Measurements from ENCODE around the gene LMTK2.

Gene LMTK2

DNA sequence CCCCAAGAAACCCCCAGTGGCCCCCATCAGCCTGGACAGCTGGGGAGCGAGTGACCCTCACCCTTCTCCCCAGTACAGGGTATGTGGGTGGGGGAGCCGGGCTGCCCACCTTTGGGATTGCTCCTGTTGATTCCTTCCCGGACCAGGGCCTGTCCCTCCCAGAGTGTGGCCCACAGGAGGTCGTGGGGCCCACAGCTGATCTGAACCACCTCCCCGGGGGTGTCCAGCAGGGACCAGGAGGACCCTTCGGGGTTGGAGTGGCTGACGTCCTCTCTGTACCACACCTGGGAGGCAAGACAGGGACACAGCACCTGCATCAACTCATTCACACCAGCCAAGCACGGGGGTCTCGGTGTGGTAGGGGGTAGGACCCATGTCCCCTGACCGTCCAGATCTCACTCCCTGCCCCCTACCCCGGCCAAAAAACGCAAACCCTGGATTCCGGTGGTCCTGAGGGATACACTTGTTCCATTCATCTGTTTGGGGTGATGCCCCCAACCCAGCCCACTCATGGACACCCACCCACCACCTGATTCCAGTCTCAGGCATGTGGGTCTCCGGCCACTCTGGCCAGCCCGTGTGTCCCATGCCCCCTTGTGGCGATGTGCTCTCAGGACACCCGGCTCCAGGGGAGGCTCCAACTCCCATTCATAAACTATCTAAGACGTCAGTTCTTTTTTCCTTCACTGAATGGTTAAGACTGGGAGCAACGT is 134.5 kb downstream of the LMTK2 start:
- no peak for DNase-seq

DNA sequence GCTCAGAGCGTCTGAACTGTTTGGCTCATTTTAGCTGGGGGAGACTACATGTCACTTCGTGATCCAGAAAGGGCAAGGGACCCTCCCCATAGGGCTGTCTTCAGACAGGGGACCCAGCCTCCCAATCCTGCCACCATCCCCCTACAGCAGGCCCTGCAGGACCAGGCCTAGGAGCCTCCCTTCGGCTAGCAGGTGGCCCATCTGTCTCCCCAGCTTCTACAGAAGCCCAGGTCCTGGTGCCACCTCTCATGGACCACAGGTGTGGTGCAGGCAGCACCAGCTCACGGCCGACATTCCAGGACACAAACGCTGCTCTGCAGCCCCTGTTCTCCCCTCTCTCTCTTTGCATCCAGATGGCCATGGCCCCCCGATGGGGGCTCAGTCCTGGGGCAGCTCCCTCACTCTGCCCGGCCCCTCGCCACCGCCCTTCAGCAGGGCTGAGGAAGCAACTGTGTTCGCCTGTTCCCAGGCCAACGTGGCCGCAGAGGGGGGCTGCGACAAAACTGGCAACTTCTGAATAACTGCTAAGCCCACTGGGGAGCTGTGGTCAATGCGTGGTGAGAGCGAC is 135.1 kb downstream of the LMTK2 start:
- no peak for DNase-seq

GRCh38 chr7:98242342-98242741 is 135.7 kb downstream of the LMTK2 start:
- DNase-seq, result no peak

- DNase-seq, result no peak
Measured at GRCh38 chr7:98242934-98243333, 136.3 kb downstream of the LMTK2 start.

DNA sequence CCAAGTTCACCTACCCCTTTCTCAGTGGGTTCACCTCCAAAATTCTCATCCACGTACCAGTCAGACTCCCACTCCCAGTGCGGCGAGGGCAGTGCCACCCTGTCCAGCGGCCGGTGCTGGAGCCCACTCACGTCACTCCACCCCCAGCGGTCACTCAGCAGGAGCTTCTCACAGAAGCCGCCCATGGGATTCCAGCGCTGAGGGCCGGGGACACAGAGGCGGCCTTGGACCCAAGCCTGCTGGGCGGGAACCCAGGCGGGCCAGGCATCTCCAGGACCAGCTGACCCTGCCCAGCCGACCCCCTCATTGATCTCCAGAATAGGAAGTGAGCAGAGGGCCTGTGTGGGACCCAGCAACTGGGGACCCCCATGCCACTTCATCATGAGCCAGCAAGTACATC is 138.2 kb downstream of the LMTK2 start:
- no peak for DNase-seq

GRCh38 chr7:98248156-98248555 is 141.5 kb downstream of the LMTK2 start:
- DNase-seq, result no peak

GRCh38 chr7:98249106-98249505 is 142.4 kb downstream of the LMTK2 start:
- DNase-seq, result no peak

DNA sequence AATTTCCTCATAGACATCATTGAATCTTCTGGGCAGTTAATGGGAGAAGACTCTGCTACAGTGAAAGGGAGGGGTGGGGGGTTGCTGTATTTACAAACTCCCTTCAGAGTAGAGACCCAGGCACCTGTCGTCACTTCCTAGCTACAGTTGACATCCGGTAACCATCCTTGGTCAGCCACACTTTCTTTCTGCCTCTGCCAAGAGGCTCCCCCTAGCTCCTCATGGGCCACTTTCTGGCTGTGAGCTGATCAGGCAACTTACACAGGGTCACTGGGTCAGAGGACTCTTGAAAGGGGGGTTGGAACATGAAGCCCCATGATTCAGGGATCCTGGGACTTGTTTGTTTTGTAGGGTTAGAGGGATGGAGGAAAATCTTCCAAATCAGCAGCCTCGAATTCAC is 144.1 kb downstream of the LMTK2 start:
- peak; percentile 27 for DNase-seq

- DNase-seq, result peak; percentile 17
Measured at GRCh38 chr7:98251231-98251600, 144.6 kb downstream of the LMTK2 start.

DNA sequence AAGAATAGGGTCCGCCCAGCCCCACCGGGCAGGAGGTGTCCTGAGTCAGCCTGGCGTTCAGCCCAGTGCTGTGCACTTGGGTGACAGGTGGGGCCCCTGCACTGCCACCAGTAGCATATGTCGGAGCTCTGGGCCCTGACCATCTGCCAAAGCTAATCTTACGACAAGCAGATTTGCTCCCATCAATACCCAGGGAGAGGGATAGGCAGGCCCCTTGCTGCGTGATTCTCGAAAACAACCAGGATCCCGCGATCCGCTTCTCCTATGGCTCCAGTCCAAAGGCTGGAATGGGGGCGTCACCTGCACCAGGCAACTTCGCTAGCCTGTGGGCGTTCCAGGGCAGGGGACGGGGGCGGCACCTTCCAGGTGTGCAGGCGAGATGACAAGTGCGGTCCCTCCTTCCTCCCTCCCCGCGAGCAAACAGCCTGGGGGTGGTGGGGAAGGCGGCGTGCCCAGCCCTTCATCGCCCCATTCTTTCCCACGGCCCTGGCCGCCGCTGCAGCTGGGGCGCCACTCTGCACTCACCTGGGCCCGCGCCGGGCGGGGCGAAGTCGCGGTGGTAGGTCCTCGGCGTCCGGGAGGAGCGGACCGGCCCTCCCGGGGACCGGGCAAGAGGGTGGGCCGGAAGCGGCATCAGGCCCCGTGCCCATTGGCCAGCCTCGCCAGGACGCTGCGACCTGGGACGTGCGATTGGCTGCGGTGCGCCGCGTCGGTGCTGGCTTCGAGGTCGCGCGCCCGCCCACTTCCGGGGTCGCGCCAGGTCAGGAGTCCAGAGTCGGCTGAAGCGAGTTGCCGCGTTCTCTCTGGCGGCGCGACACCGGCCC is 145.2 kb downstream of the LMTK2 start, which contains the start of gene TECPR1:
Gene TECPR1, minus strand, starts transcription at position 632 of the 824 bp plus-strand sequence. CDS start 6,086 bp downstream, outside the sequence.
- DNase-seq, result peak; percentile 86

- no peak for DNase-seq
Measured at GRCh38 chr7:98252425-98253054, 145.9 kb downstream of the LMTK2 start.

- no peak for DNase-seq
Measured at GRCh38 chr7:98254516-98254915, 147.9 kb downstream of the LMTK2 start.

DNA sequence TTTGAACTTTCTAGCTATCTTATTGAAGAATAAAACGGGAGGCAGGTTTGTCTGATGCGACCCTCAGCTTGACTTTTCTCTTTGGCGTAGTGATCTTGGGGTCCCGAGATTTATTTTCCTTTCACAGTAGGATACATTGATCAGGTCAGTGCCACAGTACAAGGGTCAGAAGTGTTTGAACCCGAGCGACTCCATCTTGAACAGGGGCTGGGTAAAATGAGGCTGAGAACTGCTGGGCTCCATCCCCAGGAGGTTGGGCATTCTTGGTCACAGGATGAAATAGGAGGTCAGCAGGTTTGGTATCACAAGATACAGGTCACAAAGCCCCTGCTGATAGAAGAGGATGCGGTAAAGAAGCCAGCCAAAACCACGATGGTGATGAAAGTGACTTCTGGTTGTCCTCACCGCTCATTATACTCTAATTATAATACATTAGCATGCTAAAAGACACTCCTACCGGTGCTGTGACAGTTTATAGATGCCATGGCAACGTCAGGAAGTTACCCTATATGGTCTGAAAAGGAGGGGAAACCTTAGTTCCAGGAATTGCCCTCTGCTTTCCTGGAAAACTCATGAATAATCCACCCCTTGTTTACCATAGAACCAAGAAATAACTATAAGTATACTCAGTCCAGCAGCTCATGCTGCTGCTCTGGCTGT is 148.4 kb downstream of the LMTK2 start:
- DNase-seq, result no peak

DNA sequence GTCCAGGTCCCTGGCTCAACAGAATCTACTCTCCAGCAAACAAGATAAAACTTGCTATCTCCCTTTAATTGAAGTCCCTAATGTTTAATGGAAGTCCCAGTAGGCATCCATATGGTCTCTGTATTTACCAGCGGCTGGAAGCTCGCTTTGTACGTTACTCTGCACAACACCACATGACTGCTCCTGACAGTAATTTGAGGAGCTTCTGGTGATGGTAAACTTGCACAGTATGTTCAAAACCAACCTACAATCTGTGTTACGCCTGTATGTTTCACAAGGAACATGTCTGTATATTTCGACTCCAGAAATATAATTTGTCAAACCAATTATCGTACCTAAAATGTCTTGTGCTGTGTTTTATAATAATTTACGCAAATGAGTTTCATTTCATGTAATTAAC is 149.8 kb downstream of the LMTK2 start:
- no peak for DNase-seq

- no peak for DNase-seq
Measured at GRCh38 chr7:98257701-98258100, 151.0 kb downstream of the LMTK2 start.

Data from activated naive CD4-positive, alpha-beta T cell treated with anti-CD3 and anti-CD28 coated beads, Interleukin-2, amount 50 U/mL, for 16 hours (primary cell).